ENCODE data around the gene CELSR1.

GRCh38 chr22:46320166-46320710 is 217.2 kb downstream of the CELSR1 start:
- TF ChIP-seq CTCF (IDR thresholded peaks at IDR 0.05; ENCODE audit: low read depth, low read length, poor library complexity, severe bottlenecking) (no peak), EZH2phosphoT487 (IDR thresholded peaks at IDR 0.05; ENCODE audit: borderline replicate concordance, low read length) (no peak)

Data from DOHH2 (cell line).